Left ventricle myocardium inferior (tissue), 1 donor: ENCODE results near the gene NUP98. TPM values are rescaled to one million over a fixed set of nuclear protein-coding genes. Genes with fewer than 3 reads are reported as not detected.

ENCODE experiments used
- DNase-seq: peaks from one replicate; pipeline ENCODE4 v3.0.0-alpha.2; 2020
- H3K27ac ChIP-seq: fragments of 200-600 bp; replicated peaks from 2 replicates; pipeline ENCODE4 v1.8.0; 2021
- H3K27me3 ChIP-seq: fragments of 200-600 bp; 2 replicates; pipeline ENCODE4 v1.8.0; 2021; ENCODE audit warnings: low read depth
- H3K36me3 ChIP-seq: fragments of 200-600 bp; 2 replicates; pipeline ENCODE4 v1.8.0; 2021
- H3K4me1 ChIP-seq: fragments of 200-600 bp; 2 replicates; pipeline ENCODE4 v1.8.0; 2021
- H3K4me3 ChIP-seq: fragments of 200-600 bp; 2 replicates; pipeline ENCODE4 v1.8.0; 2021; ENCODE audit warnings: mild to moderate bottlenecking, moderate library complexity
- H3K9me3 ChIP-seq: fragments of 200-600 bp; replicated peaks from 2 replicates; pipeline ENCODE4 v1.8.0; 2021
- CTCF ChIP-seq: fragments of 200-600 bp; IDR thresholded peaks from 2 replicates; pipeline ENCODE4 v1.8.0; 2021; ENCODE audit warnings: antibody characterized with exemption, mild to moderate bottlenecking, borderline replicate concordance
- intact Hi-C: fragments of 100-400 bp; cut with micrococcal nuclease; formaldehyde crosslinking; loops from one replicate; pipeline ENCODE4 v1.11.0; 2022
- total RNA-seq: library from RNA; stranded (reverse); fragmentation: NEBNext Ultra II Directional; extraction: Animal tissue kit (Norgen Biotek cat#: 25700); gene quantifications from one replicate; pipeline ENCODE4 v1.2.1, GENCODE V29; 2021
- donor health status: DM: no; HTN: yes; CAD: no; lungs with severe emphysema.

Gene NUP98
- total RNA-seq, 1 donor from 2014 or later = 37.3 TPM

DNA sequence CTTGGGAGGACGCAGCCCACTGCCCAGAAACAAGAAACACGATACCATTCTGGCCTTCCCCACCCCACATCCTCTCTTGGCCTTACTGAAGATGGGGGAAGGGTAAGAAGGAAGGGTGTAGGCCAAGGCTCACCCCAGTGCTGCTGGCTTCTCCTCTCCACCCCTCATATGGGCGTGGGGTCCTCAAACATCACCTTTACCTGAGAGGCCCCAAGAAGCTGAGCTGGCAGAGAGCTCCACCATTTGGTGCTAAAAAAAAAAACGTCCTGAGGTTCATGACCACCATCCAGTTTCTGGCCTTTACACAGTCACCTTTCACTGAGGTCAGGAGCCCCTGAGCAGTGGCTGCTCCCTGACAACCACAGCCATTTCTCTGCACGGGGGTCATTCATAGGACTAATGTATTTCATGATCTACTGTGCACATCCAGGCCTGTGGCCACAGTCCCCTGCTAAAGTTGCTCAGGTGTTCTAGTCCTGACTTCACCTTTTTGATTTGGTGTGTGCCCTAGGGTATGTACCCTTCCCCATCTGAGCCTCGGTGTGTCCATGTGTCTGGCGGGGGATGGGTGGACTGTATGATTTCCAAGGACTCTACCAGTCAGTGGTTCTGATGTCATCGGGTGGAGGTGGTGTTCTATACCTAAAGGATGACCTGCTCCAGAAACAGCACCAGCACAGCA is 28.3 kb upstream of the NUP98 start:
- H3K36me3 ChIP-seq = peaks cover 44% of the 10 kb centered on the region
- no peaks in the 10 kb centered on the region for H3K9me3 ChIP-seq
- TF ChIP-seq CTCF = no peak
- H3K4me1 ChIP-seq = peaks cover 1% of the 10 kb centered on the region
- no peak overlapping the region for H3K27ac ChIP-seq
- DNase-seq = no peak
- no peak overlapping the region for H3K4me3 ChIP-seq
- no peaks in the 10 kb centered on the region for H3K27me3 ChIP-seq
- intact Hi-C loops = no loop called here

- peak; percentile 70 for TF ChIP-seq CTCF
- Histone ChIP-seq H3K9me3 (no peaks in the 10 kb centered on the region), H3K27me3 (no peaks in the 10 kb centered on the region), H3K27ac (no peak overlapping the region), H3K4me1 (no peaks in the 10 kb centered on the region), H3K36me3 (peaks cover 37% of the 10 kb centered on the region), H3K4me3 (no peak overlapping the region)
- DNase-seq = peak; percentile 58
- intact Hi-C loops = no loop called here
Observed at GRCh38 chr11:3824714-3825472, 27.5 kb upstream of the NUP98 start.

- peaks cover 27% of the 10 kb centered on the region for H3K36me3 ChIP-seq
- DNase-seq = no peak
- no peaks in the 10 kb centered on the region for H3K27me3 ChIP-seq
- no peaks in the 10 kb centered on the region for H3K9me3 ChIP-seq
- no peak for TF ChIP-seq CTCF
- intact Hi-C loops = no loop called here
- no peak overlapping the region for H3K27ac ChIP-seq
- H3K4me1 ChIP-seq = no peaks in the 10 kb centered on the region
- no peak overlapping the region for H3K4me3 ChIP-seq
Observed at GRCh38 chr11:3823762-3824506, 26.6 kb upstream of the NUP98 start.

- no peak for DNase-seq
- no peak overlapping the region for H3K4me3 ChIP-seq
- H3K36me3 ChIP-seq = peaks cover 27% of the 10 kb centered on the region
- no peak for TF ChIP-seq CTCF
- intact Hi-C loops = no loop called here
- no peak overlapping the region for H3K27ac ChIP-seq
- no peaks in the 10 kb centered on the region for H3K4me1 ChIP-seq
- no peaks in the 10 kb centered on the region for H3K27me3 ChIP-seq
- H3K9me3 ChIP-seq = no peaks in the 10 kb centered on the region
Observed at GRCh38 chr11:3823303-3823702, 25.9 kb upstream of the NUP98 start.

GRCh38 chr11:3822312-3822711 is 25.0 kb upstream of the NUP98 start:
- Histone ChIP-seq H3K27ac (no peak overlapping the region), H3K36me3 (peaks cover 20% of the 10 kb centered on the region), H3K9me3 (no peaks in the 10 kb centered on the region), H3K4me3 (no peak overlapping the region), H3K27me3 (no peaks in the 10 kb centered on the region), H3K4me1 (peaks cover 6% of the 10 kb centered on the region)
- no peak for DNase-seq
- no peak for TF ChIP-seq CTCF
- intact Hi-C loops = no loop called here
